ENCODE results near the gene MDN1. TPM values are rescaled to one million over a fixed set of nuclear protein-coding genes. Genes with fewer than 3 reads are reported as not detected.

The MDN1 gene
- total RNA-seq, 1 experiment from 2014 or later: 117 TPM

DNA sequence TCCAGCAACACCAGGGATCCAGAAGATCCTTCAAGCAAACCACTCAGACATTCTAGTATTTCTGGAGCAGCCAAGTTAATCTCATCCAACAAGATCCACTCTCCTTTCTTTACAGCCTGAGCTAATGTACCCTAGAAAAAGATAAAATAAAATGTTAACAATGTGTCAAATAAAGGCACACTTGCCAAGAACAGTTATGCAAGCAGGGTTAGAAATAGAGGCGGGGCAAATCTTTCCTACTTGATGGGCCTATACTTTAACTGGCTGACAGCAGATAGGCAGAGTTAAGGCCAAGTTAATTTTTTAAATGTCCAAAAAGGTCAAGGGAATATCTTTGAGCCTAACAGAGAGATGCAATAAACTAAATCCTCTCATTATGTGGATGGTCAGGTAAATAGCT lies 60.8 kb downstream of the MDN1 start:
- H3K79me2 ChIP-seq (ENCODE audit: insufficient read depth, low read length): no peaks in the 10 kb centered on the region
- no peak overlapping the region for H3K4ac ChIP-seq (ENCODE audit: low read depth, low read length)
- no peak overlapping the region for H2BK12ac ChIP-seq (ENCODE audit: insufficient read length, low read depth, low read length)
- H3K27ac ChIP-seq (ENCODE audit: insufficient read length, low read depth, low read length): no peak overlapping the region
- H4K91ac ChIP-seq (ENCODE audit: insufficient read length, low read depth, low read length): no peak overlapping the region
- no peaks in the 10 kb centered on the region for H3K4me1 ChIP-seq (ENCODE audit: insufficient read depth, low read length)
- no peak overlapping the region for H2BK20ac ChIP-seq (ENCODE audit: low read depth, low read length, poor library complexity, severe bottlenecking)
- H3K4me2 ChIP-seq (ENCODE audit: insufficient read depth, insufficient read length, low read length): no peak overlapping the region
- no CpG with 5 or more reads among the region's 1 CpG for WGBS (ENCODE audit: extremely low coverage, insufficient read length, low lambda C conversion rate)
- H3K9ac ChIP-seq (ENCODE audit: extremely low read depth, insufficient read length, low read length): no peak overlapping the region
- H2AFZ ChIP-seq (ENCODE audit: low read length): no peak overlapping the region
- no peak overlapping the region for H3T11ph ChIP-seq (ENCODE audit: low read length)
- H4K20me1 ChIP-seq (ENCODE audit: control insufficient read depth, insufficient read depth, insufficient read length): no peaks in the 10 kb centered on the region
- H2BK15ac ChIP-seq (ENCODE audit: low read depth, low read length): no peak overlapping the region
- no peak overlapping the region for H3K14ac ChIP-seq (ENCODE audit: insufficient read depth, low read length)
- H2BK5ac ChIP-seq (ENCODE audit: insufficient read length, low read length): no peak overlapping the region
- no peak overlapping the region for H4K5ac ChIP-seq (ENCODE audit: insufficient read length, low read depth, low read length)
- no peaks in the 10 kb centered on the region for H3K27me3 ChIP-seq (ENCODE audit: insufficient read depth, low read length)
- Mint-ChIP-seq H3K4me1 (no peaks in the 10 kb centered on the region), H3K27ac (peak overlapping the region in 2 of 3 experiments; percentile 26 to 75; a peak in 2 of 7 replicates), H3K27me3 (ENCODE audit: low read depth) (no peaks in the 10 kb centered on the region), H3K4me3 (no peak overlapping the region), H3K36me3 (ENCODE audit: insufficient read depth in 1 of 3, low read depth in 3 of 3) (peaks cover 39 to 82% (median 68%) of the 10 kb centered on the region in 3 experiments; a peak in 6 of 7 replicates), H3K9me3 (no peaks in the 10 kb centered on the region)
- no peak overlapping the region for H4K8ac ChIP-seq (replicated peaks; ENCODE audit: insufficient read length, low read depth, low read length)
- peaks cover 3% of the 10 kb centered on the region for H3K79me1 ChIP-seq (ENCODE audit: insufficient read depth, low read depth, low read length, poor library complexity, severe bottlenecking)
- H3K56ac ChIP-seq (ENCODE audit: insufficient read length, low read depth, low read length): no peak overlapping the region
- H3K18ac ChIP-seq (ENCODE audit: insufficient read length, low read depth, low read length): no peak overlapping the region
- H3K23ac ChIP-seq (ENCODE audit: insufficient read length, low read depth, low read length): no peak overlapping the region
- no peak overlapping the region for H2AK5ac ChIP-seq (ENCODE audit: insufficient read length, low read length)
- no peak for DNase-seq
- no peaks in the 10 kb centered on the region for H3K9me3 ChIP-seq (ENCODE audit: control insufficient read depth, low read depth, low read length)
- TF ChIP-seq, protein P1, sequence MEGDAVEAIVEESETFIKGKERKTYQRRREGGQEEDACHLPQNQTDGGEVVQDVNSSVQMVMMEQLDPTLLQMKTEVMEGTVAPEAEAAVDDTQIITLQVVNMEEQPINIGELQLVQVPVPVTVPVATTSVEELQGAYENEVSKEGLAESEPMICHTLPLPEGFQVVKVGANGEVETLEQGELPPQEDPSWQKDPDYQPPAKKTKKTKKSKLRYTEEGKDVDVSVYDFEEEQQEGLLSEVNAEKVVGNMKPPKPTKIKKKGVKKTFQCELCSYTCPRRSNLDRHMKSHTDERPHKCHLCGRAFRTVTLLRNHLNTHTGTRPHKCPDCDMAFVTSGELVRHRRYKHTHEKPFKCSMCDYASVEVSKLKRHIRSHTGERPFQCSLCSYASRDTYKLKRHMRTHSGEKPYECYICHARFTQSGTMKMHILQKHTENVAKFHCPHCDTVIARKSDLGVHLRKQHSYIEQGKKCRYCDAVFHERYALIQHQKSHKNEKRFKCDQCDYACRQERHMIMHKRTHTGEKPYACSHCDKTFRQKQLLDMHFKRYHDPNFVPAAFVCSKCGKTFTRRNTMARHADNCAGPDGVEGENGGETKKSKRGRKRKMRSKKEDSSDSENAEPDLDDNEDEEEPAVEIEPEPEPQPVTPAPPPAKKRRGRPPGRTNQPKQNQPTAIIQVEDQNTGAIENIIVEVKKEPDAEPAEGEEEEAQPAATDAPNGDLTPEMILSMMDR (conservative IDR thresholded peaks at IDR 0.05): no peak
- no peaks in the 10 kb centered on the region for H3K23me2 ChIP-seq (ENCODE audit: insufficient read length, low read depth, low read length, poor library complexity, severe bottlenecking)
- H2BK120ac ChIP-seq (ENCODE audit: low read depth, low read length, poor library complexity, severe bottlenecking): no peak overlapping the region
